GM23248 (cell line): ENCODE measurements around the gene FAM193A. TPM values are rescaled to one million over a fixed set of nuclear protein-coding genes. Genes with fewer than 3 reads are reported as not detected.

Experiments
- DNase-seq: peaks from one replicate; pipeline ENCODE4 v3.0.0-alpha.2; 2015
- H2AFZ ChIP-seq: fragments of 200-600 bp; sonication (generic); 2 replicates; pipeline ENCODE4 v1.6.1; 2016; ENCODE audit warnings: antibody characterized with exemption
- H3F3A ChIP-seq: fragments of 200-600 bp; sonication (generic); 2 replicates; pipeline ENCODE4 v1.6.1; 2016; ENCODE audit warnings: mild to moderate bottlenecking, antibody characterized with exemption, mixed run types; ENCODE audit not compliant: insufficient read depth
- H3K27ac ChIP-seq: fragments of 200-600 bp; sonication (generic); 2 replicates; pipeline ENCODE4 v1.5.1; 2016; ENCODE audit warnings: mild to moderate bottlenecking
- H3K27me3 ChIP-seq: fragments of 200-600 bp; sonication (generic); replicated peaks from 2 replicates; pipeline ENCODE4 v1.6.1; 2016; ENCODE audit warnings: mild to moderate bottlenecking; ENCODE audit not compliant: insufficient read depth
- H3K36me3 ChIP-seq: fragments of 200-600 bp; sonication (generic); 2 replicates; pipeline ENCODE4 v1.6.1; 2016; ENCODE audit warnings: low read depth, mild to moderate bottlenecking
- H3K4me1 ChIP-seq: fragments of 200-600 bp; sonication (generic); 2 replicates; pipeline ENCODE4 v1.6.1; 2016; ENCODE audit warnings: mild to moderate bottlenecking; ENCODE audit not compliant: insufficient read depth
- H3K4me2 ChIP-seq: fragments of 200-600 bp; sonication (generic); one replicate; pipeline ENCODE4 v1.6.1; 2016; ENCODE audit warnings: mild to moderate bottlenecking; ENCODE audit not compliant: unreplicated experiment
- H3K4me3 ChIP-seq: fragments of 200-600 bp; sonication (generic); 2 replicates; pipeline ENCODE4 v1.5.1; 2016; ENCODE audit warnings: mild to moderate bottlenecking
- H3K79me2 ChIP-seq: fragments of 200-600 bp; sonication (generic); 2 replicates; pipeline ENCODE4 v1.6.1; 2016; ENCODE audit warnings: mild to moderate bottlenecking; ENCODE audit not compliant: insufficient read depth
- H3K9ac ChIP-seq: fragments of 200-600 bp; sonication (generic); 2 replicates; pipeline ENCODE4 v1.6.1; 2016; ENCODE audit warnings: mild to moderate bottlenecking
- H3K9me2 ChIP-seq: fragments of 200-600 bp; sonication (generic); 2 replicates; pipeline ENCODE4 v1.6.1; 2016; ENCODE audit warnings: mixed run types, mild to moderate bottlenecking, moderate library complexity; ENCODE audit not compliant: insufficient read depth
- H3K9me3 ChIP-seq: fragments of 200-600 bp; sonication (generic); one replicate; pipeline ENCODE4 v1.6.1; 2017; ENCODE audit warnings: low read depth
- H4K20me1 ChIP-seq: fragments of 200-600 bp; sonication (generic); 2 replicates; pipeline ENCODE4 v1.6.0; 2016; ENCODE audit not compliant: insufficient read depth
- EZH2 ChIP-seq: fragments of 200-600 bp; sonication (generic); IDR thresholded peaks from 2 replicates; pipeline ENCODE4 v1.6.1; 2018; ENCODE audit warnings: antibody characterized with exemption, mild to moderate bottlenecking; ENCODE audit not compliant: insufficient read depth, poor library complexity, severe bottlenecking
- EZH2phosphoT487 ChIP-seq: fragments of 200-600 bp; sonication (generic); IDR thresholded peaks from 2 replicates; pipeline ENCODE4 v1.6.1; 2018; ENCODE audit warnings: antibody characterized with exemption, moderate library complexity, mild to moderate bottlenecking, low read depth; ENCODE audit not compliant: insufficient read depth
- whole genome bisulfite sequencing, 2 experiments: methylation state at CpG; one replicate each; pipeline ENCODE4 v1.1.6; 2015 to 2017; ENCODE audit warnings: low lambda C conversion rate in 2 of 2, low coverage in 1 of 2; ENCODE audit errors: missing lambda C conversion rate in 2 of 2; 5-methylcytosine and 5-hydroxymethylcytosine counted together
- in situ Hi-C: fragments of 300-500 bp; cut with MboI; formaldehyde crosslinking; loops from 2 replicates; pipeline ENCODE4 v1.15.0; 2020
- polyA plus RNA-seq: library from polyadenylated mRNA; unstranded; fragments of >200 nt; fragmentation: Nextera tagmentation; extraction: Ambion mirVana; gene quantifications from 2 replicates; pipeline ENCODE4 v1.2.1, GENCODE V29; 2016
- total RNA-seq: library from RNA; depleted of rRNA; stranded (reverse); fragments of >200 nt; shearing (Covaris generic); gene quantifications from 2 replicates; pipeline ENCODE4 v1.2.3, GENCODE V29; 2014

The FAM193A gene
- total and polyA plus RNA-seq, 2 experiments from 2014 or later, result 5.0 to 19.0 TPM

DNA sequence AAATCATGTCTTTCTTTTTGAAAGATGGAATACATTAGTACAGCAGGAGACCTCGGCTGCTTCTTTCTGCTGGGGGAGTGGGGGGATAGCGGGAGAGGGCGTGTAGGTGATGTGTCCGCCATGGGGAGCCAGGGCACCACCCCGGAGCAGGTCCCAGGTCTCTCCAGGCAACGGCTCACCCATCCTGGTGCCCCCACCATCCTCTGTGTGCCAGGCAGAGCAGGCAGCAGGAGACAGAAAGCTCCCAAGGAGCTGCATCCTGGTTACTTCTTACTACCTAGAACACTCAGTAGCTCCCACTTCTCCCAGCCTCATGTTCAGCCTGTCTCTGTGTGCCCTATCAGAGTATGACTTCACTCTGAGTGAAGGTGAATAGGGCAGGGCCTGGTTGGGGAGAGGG is 196.1 kb downstream of the FAM193A start:
- Histone ChIP-seq H3K79me2 (no peaks in the 10 kb centered on the region), H3K27me3 (no peaks in the 10 kb centered on the region), H2AFZ (no peak overlapping the region), H3F3A (peaks cover 8% of the 10 kb centered on the region; the same call in 1 of the 2 replicates), H3K9me3 (no peaks in the 10 kb centered on the region), H4K20me1 (no peaks in the 10 kb centered on the region), H3K27ac (no peak overlapping the region), H3K9me2 (no peaks in the 10 kb centered on the region), H3K4me2 (no peak overlapping the region), H3K9ac (no peak overlapping the region), H3K36me3 (no peaks in the 10 kb centered on the region; the same call in 1 of the 2 replicates), H3K4me1 (no peaks in the 10 kb centered on the region), H3K4me3 (no peak overlapping the region)
- DNase-seq, result no peak
- no peak for TF ChIP-seq EZH2phosphoT487
- TF ChIP-seq EZH2, result no peak
- in situ Hi-C loops, result no loop called here
- 92 to 93% methylated on average over 6 of the region's 6 CpGs for WGBS, 2 experiments

DNA sequence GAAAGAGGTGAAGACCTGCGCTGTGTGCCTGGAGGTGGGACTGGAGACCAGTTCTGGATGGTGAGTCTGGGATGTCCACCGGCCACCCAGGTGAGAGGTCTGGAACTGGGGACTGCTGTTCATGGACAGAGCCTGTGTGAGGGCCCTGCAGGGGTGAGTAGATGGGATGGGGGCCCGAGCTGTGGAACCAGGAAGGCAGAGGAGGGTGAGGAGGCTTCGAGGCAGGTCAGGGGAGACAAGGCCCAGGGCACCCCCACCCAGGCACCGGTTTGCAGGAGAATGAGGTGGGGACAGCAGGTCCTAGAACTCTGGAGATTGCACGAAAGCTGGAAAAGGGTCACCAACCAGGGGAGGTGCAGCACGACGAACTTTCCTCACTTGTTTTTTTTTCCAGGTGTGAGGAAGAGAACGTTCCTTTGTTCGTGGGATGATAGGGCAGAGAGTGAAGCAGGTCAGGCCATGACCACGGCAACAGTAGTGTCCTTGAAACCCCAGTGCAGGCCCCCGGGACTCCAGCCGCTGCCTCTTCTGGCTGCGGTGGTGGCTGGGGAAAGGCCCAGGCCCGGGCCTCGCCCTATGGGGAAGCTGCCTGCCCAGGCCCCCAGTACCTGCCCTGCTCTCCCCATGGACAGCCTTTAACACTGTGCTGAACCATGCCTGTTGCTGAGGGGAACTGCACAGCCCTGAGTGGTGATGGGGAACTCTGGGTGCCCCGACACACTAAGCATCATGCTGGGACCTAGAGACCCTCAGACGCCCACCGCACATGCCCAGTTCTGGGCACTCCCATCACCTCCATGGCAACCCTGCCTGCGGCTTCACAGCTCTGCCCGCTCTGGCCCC is 196.8 kb downstream of the FAM193A start:
- no peaks in the 10 kb centered on the region for H3K27me3 ChIP-seq
- H4K20me1 ChIP-seq, result no peaks in the 10 kb centered on the region
- no peaks in the 10 kb centered on the region for H3K79me2 ChIP-seq
- TF ChIP-seq EZH2phosphoT487 (no peak), EZH2 (no peak)
- DNase-seq, result no peak
- H3K4me2 ChIP-seq, result no peak overlapping the region
- H3K9me2 ChIP-seq, result no peaks in the 10 kb centered on the region
- H3F3A ChIP-seq, result peaks cover 8% of the 10 kb centered on the region; the same call in 1 of the 2 replicates
- H3K4me1 ChIP-seq, result no peaks in the 10 kb centered on the region
- H3K36me3 ChIP-seq, result no peaks in the 10 kb centered on the region; the same call in 1 of the 2 replicates
- H3K9me3 ChIP-seq, result no peaks in the 10 kb centered on the region
- no peak overlapping the region for H3K27ac ChIP-seq
- H3K4me3 ChIP-seq, result no peak overlapping the region
- in situ Hi-C loops, result no loop called here
- no peak overlapping the region for H2AFZ ChIP-seq
- 88 to 90% methylated on average over 21 of the region's 21 CpGs for WGBS, 2 experiments
- H3K9ac ChIP-seq, result no peak overlapping the region

DNA sequence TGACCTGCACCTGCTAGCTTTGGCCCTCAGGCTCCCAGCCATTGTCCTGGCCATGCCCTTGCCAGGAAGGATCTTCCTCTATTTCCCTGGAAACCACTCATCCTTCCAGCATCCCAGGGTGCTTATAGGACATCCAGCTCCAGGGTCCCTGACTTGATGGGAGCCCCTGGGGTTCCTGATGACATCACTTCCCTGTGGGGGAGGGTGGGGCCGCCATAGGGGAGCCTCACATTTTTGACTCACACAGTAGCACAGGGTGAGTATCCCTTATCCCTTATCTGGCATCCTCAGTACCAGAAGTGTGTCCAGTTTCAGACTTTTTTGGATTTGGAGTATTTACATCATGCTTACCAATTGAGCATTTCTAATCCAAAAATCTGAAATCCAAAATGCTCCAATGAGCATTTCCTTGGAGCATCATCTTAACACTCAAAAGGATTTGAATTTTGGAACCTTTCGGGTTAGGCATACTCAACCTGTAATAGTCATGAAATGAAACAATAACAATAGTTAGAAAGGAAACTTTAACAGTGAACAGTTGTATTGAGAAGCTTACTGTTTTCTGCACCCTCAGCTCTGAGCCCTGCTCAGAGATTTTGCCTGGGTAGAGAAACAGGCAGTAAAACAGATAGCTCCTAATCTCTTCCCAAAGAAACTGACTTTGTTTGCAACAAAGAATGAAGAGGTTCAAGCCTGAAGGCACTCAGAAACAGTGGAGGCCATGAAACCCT is 197.6 kb downstream of the FAM193A start:
- Histone ChIP-seq H3K9me3 (no peaks in the 10 kb centered on the region), H3K9me2 (no peaks in the 10 kb centered on the region), H3K4me3 (no peak overlapping the region), H3K9ac (no peak overlapping the region), H3K36me3 (no peaks in the 10 kb centered on the region; the same call in 1 of the 2 replicates), H3K79me2 (no peaks in the 10 kb centered on the region), H3K4me1 (no peaks in the 10 kb centered on the region), H2AFZ (no peak overlapping the region), H4K20me1 (no peaks in the 10 kb centered on the region), H3K27ac (no peak overlapping the region), H3F3A (peaks cover 8% of the 10 kb centered on the region; the same call in 1 of the 2 replicates), H3K4me2 (no peak overlapping the region), H3K27me3 (no peaks in the 10 kb centered on the region)
- 89 to 100% methylated on average over 2 of the region's 2 CpGs for WGBS, 2 experiments
- no peak for TF ChIP-seq EZH2
- TF ChIP-seq EZH2phosphoT487, result no peak
- DNase-seq, result no peak
- in situ Hi-C loops, result no loop called here

DNA sequence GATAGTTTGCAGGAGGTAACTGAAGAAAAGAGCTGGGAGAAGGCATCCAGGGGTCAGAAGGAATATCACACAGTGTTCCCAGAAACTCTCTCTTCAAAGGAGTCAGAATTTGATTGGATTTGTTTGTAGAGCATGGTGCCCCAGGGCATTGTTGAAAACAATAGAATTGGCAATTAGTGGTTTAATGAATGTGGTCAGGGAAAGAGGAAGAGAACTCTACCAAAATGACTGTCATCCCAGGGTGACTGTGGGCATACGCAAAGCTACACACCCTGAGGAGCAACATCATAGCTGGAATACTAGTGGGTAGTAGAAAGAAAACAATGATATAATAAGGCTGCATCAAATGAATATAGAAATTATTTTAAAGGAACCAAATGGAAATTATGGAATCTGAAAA is 198.2 kb downstream of the FAM193A start:
- peaks cover 8% of the 10 kb centered on the region; the same call in 1 of the 2 replicates for H3F3A ChIP-seq
- no peak overlapping the region for H3K27ac ChIP-seq
- no peaks in the 10 kb centered on the region for H3K79me2 ChIP-seq
- H3K36me3 ChIP-seq, result no peaks in the 10 kb centered on the region; the same call in 1 of the 2 replicates
- H3K9me3 ChIP-seq, result no peaks in the 10 kb centered on the region
- H4K20me1 ChIP-seq, result no peaks in the 10 kb centered on the region
- TF ChIP-seq EZH2phosphoT487 (no peak), EZH2 (no peak)
- DNase-seq, result no peak
- in situ Hi-C loops, result no loop called here
- no peaks in the 10 kb centered on the region for H3K4me1 ChIP-seq
- H3K9ac ChIP-seq, result no peak overlapping the region
- 97 to 100% methylated on average over 1 of the region's 1 CpG for WGBS, 2 experiments
- H3K27me3 ChIP-seq, result no peaks in the 10 kb centered on the region
- no peak overlapping the region for H3K4me3 ChIP-seq
- no peak overlapping the region for H3K4me2 ChIP-seq
- H3K9me2 ChIP-seq, result no peaks in the 10 kb centered on the region
- no peak overlapping the region for H2AFZ ChIP-seq
